ENCODE results near the gene CES3. TPM values are rescaled to one million over a fixed set of nuclear protein-coding genes. Genes with fewer than 3 reads are reported as not detected.

The CES3 gene
- total RNA-seq, 4 donors from 2014 or later, result 28.9 to 227 (median 161) TPM

- peaks cover 0 to 6% (median 0%) of the 10 kb centered on the region in 3 donors for H3K36me3 ChIP-seq
- no peak for TF ChIP-seq POLR2A (IDR thresholded peaks at IDR 0.05)
- no peak for TF ChIP-seq CTCF (IDR thresholded peaks at IDR 0.05)
- no peak overlapping the region for H3K27ac ChIP-seq
Measured at GRCh38 chr16:66927918-66928649, 33.0 kb upstream of the CES3 start.

GRCh38 chr16:66928702-66929388, 32.2 kb upstream of the CES3 start:
- no peak for TF ChIP-seq POLR2A (IDR thresholded peaks at IDR 0.05)
- peak in 4 of 6 experiments; percentile 14 to 52 (median 44) for TF ChIP-seq CTCF (IDR thresholded peaks at IDR 0.05)
- Histone ChIP-seq H3K36me3 (peaks cover 0 to 6% (median 0%) of the 10 kb centered on the region in 3 donors), H3K27ac (no peak overlapping the region), H3K4me1 (peaks cover 7 to 44% (median 13%) of the 10 kb centered on the region in 4 donors), H3K4me3 (no peak overlapping the region), H3K27me3 (no peaks in the 10 kb centered on the region), H3K9me3 (no peaks in the 10 kb centered on the region)
- no peak for DNase-seq

More at GRCh38 chr16:66927918-66928649, 33.0 kb upstream of the CES3 start:
- no peaks in the 10 kb centered on the region for H3K9me3 ChIP-seq
- no peak for DNase-seq
- no peak overlapping the region for H3K4me3 ChIP-seq
- peaks cover 2 to 45% (median 9%) of the 10 kb centered on the region in 4 donors for H3K4me1 ChIP-seq
- H3K27me3 ChIP-seq, result no peaks in the 10 kb centered on the region

DNA sequence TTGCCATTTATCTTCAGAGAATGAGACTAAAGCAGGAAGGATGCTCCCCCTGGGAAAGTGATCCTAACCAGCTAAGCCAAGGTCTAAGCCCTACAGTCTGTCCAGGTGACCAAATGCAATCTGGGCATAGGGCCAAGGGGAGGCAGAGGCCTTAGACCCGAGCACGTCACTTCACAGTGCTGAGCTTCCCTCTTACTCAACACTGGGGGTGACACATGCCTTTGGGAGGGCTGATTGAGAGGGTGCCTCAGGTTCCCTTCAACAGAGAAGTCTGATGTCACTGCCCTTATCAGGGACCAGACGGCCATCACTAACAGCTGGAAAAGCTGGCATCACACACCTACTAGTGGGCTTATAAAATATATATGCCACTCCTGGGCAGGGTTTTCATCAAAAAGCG, 30.9 kb upstream of the CES3 start:
- H3K4me3 ChIP-seq, result no peak overlapping the region
- peak in 1 of 3 donors; percentile 66 for DNase-seq
- H3K9me3 ChIP-seq, result no peaks in the 10 kb centered on the region
- H3K27ac ChIP-seq, result no peak overlapping the region
- H3K36me3 ChIP-seq, result peaks cover 0 to 6% (median 0%) of the 10 kb centered on the region in 3 donors
- peaks cover 8 to 35% (median 10%) of the 10 kb centered on the region in 4 donors for H3K4me1 ChIP-seq
- no peaks in the 10 kb centered on the region for H3K27me3 ChIP-seq
- TF ChIP-seq CTCF (IDR thresholded peaks at IDR 0.05) (no peak), POLR2A (IDR thresholded peaks at IDR 0.05) (no peak)

DNA sequence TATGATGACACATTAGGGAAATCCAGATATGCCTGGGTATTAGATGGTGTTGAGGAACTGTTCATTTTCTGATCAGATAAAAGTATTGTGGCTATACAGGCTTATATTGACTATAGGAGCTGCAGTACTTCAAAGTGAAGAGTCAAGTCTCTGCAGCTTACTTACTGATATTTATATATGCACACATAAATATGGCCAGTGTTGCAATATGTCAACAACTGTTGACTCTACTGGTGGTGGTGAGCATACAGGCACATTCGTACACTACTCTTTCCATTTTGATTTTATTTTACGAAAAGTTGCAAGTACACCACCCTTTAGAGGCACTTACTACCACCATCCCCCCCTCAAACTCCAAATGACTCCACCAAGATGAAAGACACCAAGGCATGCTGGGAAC, 29.4 kb upstream of the CES3 start:
- DNase-seq, result no peak
- Histone ChIP-seq H3K27ac (no peak overlapping the region), H3K27me3 (no peaks in the 10 kb centered on the region), H3K4me3 (no peak overlapping the region), H3K36me3 (peaks cover 0 to 6% (median 0%) of the 10 kb centered on the region in 3 donors), H3K4me1 (peaks cover 5 to 45% (median 13%) of the 10 kb centered on the region in 4 donors), H3K9me3 (no peaks in the 10 kb centered on the region)
- TF ChIP-seq POLR2A (IDR thresholded peaks at IDR 0.05) (no peak), CTCF (IDR thresholded peaks at IDR 0.05) (no peak)

GRCh38 chr16:66932076-66932475, 29.0 kb upstream of the CES3 start:
- no peak overlapping the region for H3K4me3 ChIP-seq
- peaks cover 5 to 49% (median 13%) of the 10 kb centered on the region in 4 donors for H3K4me1 ChIP-seq
- H3K36me3 ChIP-seq, result peaks cover 0 to 6% (median 0%) of the 10 kb centered on the region in 3 donors
- no peak for DNase-seq
- TF ChIP-seq POLR2A (IDR thresholded peaks at IDR 0.05) (no peak), CTCF (IDR thresholded peaks at IDR 0.05) (no peak)
- peak overlapping the region in 1 of 4 donors; percentile 23 for H3K27ac ChIP-seq
- H3K9me3 ChIP-seq, result no peaks in the 10 kb centered on the region
- no peaks in the 10 kb centered on the region for H3K27me3 ChIP-seq
